Neutrophil (primary cell): ENCODE measurements around the gene PAX3.

ENCODE experiments used
- H3K27ac ChIP-seq: fragments of 200-600 bp; sonication (generic); 2 replicates; pipeline ENCODE4 v1.5.1; 2016; ENCODE audit warnings: mild to moderate bottlenecking, moderate library complexity
- H3K27me3 ChIP-seq: fragments of 200-600 bp; sonication (generic); 2 replicates; pipeline ENCODE4 v1.6.0; 2016; ENCODE audit warnings: mild to moderate bottlenecking
- H3K36me3 ChIP-seq: fragments of 200-600 bp; sonication (generic); 2 replicates; pipeline ENCODE4 v1.5.1; 2017
- H3K4me1 ChIP-seq, 2 experiments: fragments of 200-600 bp in 1 of 2; sonication (generic) in 1 of 2; 1 replicate in 1 of 2; 2 replicates in 1 of 2; pipeline versions ENCODE4 v1.5.1 to v1.6.1; 2013 to 2016; ENCODE audit warnings: low read depth in 1 of 2, low read length in 1 of 2, mild to moderate bottlenecking in 1 of 2, moderate library complexity in 1 of 2; ENCODE audit not compliant: control insufficient read depth in 1 of 2, insufficient read depth in 1 of 2
- H3K4me3 ChIP-seq, 2 experiments: fragments of 200-600 bp in 1 of 2; sonication (generic) in 1 of 2; 1 replicate in 1 of 2; 2 replicates in 1 of 2; pipeline ENCODE4 v1.5.1; 2013 to 2016; ENCODE audit warnings: low read depth in 1 of 2, low read length in 1 of 2, mild to moderate bottlenecking in 1 of 2, moderate library complexity in 1 of 2
- H3K9me3 ChIP-seq: fragments of 200-600 bp; sonication (generic); 2 replicates; pipeline ENCODE4 v1.5.1; 2016
- TF ChIP-seq, protein P1 (sequence below): fragments of 200-600 bp; sonication (generic); IDR thresholded peaks from 2 replicates; pipeline ENCODE4 v1.5.1; 2016; ENCODE audit warnings: antibody characterized with exemption

The PAX3 gene

GRCh38 chr2:222203041-222203440 is 95.8 kb downstream of the PAX3 start:
- H3K9me3 ChIP-seq: no peaks in the 10 kb centered on the region
- no peak overlapping the region for H3K27ac ChIP-seq
- no peak overlapping the region for H3K4me3 ChIP-seq
- H3K36me3 ChIP-seq: no peaks in the 10 kb centered on the region
- no peaks in the 10 kb centered on the region for H3K27me3 ChIP-seq
- no peaks in the 10 kb centered on the region for H3K4me1 ChIP-seq
- TF ChIP-seq, protein P1, sequence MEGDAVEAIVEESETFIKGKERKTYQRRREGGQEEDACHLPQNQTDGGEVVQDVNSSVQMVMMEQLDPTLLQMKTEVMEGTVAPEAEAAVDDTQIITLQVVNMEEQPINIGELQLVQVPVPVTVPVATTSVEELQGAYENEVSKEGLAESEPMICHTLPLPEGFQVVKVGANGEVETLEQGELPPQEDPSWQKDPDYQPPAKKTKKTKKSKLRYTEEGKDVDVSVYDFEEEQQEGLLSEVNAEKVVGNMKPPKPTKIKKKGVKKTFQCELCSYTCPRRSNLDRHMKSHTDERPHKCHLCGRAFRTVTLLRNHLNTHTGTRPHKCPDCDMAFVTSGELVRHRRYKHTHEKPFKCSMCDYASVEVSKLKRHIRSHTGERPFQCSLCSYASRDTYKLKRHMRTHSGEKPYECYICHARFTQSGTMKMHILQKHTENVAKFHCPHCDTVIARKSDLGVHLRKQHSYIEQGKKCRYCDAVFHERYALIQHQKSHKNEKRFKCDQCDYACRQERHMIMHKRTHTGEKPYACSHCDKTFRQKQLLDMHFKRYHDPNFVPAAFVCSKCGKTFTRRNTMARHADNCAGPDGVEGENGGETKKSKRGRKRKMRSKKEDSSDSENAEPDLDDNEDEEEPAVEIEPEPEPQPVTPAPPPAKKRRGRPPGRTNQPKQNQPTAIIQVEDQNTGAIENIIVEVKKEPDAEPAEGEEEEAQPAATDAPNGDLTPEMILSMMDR: no peak

DNA sequence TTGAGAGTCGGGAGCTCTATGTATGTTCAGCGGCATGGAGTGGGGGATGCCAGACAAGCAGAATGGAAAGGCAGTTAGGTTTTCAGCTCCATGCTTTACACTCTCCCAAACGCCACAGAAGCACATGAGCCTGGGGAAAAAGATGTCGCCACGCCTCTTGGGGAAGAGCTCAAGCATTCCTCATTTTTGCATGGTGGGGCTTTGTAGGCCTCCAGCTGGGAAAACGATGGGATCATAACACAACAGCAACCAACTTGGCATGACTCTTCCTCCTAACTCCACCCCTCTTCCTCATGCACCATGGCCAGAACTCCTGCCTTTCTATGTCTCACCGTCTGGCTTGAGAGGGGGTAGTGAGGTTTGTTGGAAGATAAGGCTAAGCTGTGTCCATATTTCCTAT is 102.6 kb downstream of the PAX3 start:
- Histone ChIP-seq H3K4me1 (no peaks in the 10 kb centered on the region), H3K9me3 (no peaks in the 10 kb centered on the region), H3K36me3 (no peaks in the 10 kb centered on the region), H3K27me3 (no peaks in the 10 kb centered on the region), H3K4me3 (no peak overlapping the region), H3K27ac (no peak overlapping the region)
- TF ChIP-seq, protein P1: no peak

DNA sequence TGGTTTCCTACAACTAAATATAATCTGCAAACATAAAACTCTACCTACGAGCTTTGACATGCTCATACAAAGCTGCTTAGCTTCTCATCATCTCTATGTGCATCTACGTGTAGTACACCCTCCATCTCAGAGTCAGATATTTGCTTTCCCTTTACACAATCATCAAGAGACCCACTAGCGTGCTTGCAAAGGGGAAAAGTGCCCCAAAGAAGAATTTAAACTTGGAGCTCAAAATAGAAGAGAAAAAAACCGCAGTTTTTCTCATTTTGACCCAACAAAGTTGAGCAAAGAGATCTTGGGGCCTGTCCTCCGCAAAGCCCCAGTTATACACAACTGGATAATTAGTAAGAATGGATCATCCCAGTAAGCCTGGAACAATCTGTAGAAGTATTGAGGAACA is 104.1 kb downstream of the PAX3 start:
- no peak overlapping the region for H3K4me3 ChIP-seq
- H3K27me3 ChIP-seq: no peaks in the 10 kb centered on the region
- no peaks in the 10 kb centered on the region for H3K4me1 ChIP-seq
- H3K36me3 ChIP-seq: no peaks in the 10 kb centered on the region
- H3K9me3 ChIP-seq: no peaks in the 10 kb centered on the region
- no peak overlapping the region for H3K27ac ChIP-seq
- TF ChIP-seq, protein P1: no peak

DNA sequence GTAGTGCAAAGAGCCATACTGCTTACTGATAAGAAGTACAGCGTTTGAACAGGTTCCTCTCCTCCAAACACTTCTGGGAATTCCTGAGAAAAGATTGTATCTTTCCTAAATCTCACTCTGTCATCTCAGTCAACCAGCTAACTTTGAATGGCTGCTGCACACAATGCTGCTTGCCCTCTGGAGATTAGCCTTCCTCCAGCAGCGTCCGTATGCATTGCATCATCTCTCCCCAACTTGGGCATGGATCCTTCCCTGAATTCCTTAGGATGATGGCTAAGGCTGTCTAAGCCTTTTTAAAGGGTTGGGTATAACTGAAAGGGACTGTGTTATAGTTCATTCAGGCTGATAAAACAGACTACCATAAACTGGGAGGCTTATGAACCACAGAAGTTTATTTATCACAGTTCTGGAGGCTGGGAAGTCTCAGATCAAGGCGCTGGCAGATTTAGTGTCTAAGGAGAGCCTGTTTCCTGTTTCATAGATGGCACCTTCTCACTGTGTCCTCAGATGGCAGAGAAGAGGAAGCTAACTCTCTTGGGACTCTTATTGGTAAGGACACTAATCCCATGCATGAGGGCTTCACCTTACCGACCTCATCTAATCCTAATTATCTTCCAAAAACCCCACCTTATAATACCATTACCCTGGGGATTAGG is 105.3 kb downstream of the PAX3 start:
- Histone ChIP-seq H3K4me1 (no peaks in the 10 kb centered on the region), H3K4me3 (no peak overlapping the region), H3K9me3 (no peaks in the 10 kb centered on the region), H3K27me3 (no peaks in the 10 kb centered on the region), H3K27ac (no peak overlapping the region), H3K36me3 (no peaks in the 10 kb centered on the region)
- TF ChIP-seq, protein P1: no peak

DNA sequence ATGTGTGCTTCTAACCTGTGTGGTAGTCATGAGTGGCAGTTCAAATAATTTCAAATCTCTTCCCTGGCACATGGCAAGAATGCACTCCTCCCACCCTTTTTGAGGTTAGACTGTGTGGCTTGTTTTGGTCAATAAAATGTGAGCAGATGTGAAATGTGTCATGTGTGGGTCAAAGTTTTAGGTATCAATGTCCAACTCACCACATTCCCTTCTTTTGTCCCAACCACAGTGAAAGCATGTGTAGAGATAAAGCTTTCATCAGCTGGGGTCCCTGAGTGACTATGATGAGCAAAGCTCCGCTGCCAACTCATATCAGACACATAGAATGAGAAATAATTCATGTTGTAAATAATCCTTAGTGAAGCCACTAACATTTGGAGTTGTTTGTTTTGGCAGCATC is 118.2 kb downstream of the PAX3 start:
- Histone ChIP-seq H3K4me1 (no peaks in the 10 kb centered on the region), H3K27ac (no peak overlapping the region), H3K4me3 (no peak overlapping the region), H3K27me3 (no peaks in the 10 kb centered on the region), H3K9me3 (no peaks in the 10 kb centered on the region), H3K36me3 (no peaks in the 10 kb centered on the region)
- TF ChIP-seq, protein P1: no peak
